Stomach (tissue), 4 donors: ENCODE data around the gene LCN2.

Experiments
- EP300 ChIP-seq: sonication (generic); formaldehyde crosslinking; IDR thresholded peaks from one replicate; pipeline ENCODE4 v1.6.1; 2017; ENCODE audit warnings: antibody characterized with exemption
- POLR2A ChIP-seq, 4 donors: fragments of 450-650 bp; IDR thresholded peaks; one replicate each; pipeline ENCODE4 v1.6.1; 2016; ENCODE audit warnings: antibody characterized with exemption in 4 of 4, control low read depth in 2 of 4, mild to moderate bottlenecking in 1 of 4, moderate library complexity in 1 of 4
- TF ChIP-seq, protein P1 (sequence below), 7 experiments: fragments of 450-650 bp in 4 of 7; fragments of 200-600 bp in 3 of 7; sonication (generic) in 3 of 7; IDR thresholded peaks; one replicate each; pipeline ENCODE4 v1.5.1; 2016 to 2019; ENCODE audit warnings: antibody characterized with exemption in 7 of 7, control low read depth in 2 of 7, mild to moderate bottlenecking in 1 of 7

DNA sequence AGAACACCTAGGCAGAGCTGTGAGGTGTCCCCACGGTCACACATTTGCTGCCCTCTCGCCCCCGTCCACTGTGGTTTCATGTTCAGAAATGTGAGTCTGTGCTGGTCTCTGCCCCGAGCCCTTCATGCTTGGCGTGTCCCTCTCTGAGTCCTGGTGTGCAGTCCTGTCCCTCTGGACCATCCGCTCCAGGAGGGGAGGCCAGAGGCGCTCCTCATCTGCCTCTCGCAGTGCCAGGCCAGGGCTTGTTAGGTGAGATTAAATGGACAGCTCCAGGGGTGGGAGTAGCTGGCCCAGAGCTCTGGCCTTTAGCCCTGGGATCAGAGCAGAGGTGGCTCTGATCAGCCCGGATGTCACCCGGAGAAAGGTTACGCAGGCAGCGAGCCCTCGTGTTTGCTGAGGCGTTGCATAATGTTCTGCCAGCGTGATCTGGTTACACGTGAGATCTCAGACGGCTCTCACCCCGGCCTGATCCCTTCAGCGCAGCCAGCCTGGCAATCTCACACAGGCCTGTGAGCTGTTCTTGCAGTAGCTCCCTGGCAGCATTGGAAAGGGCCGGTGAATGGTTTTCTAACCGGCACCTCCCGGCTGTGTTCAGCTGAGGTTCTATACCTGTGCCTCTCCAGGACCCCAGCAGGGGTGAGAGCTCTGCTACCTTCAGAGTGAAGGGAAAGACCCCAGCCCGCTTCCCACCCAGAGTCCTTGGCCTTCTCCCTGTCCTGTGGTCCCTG, 46.2 kb upstream of the LCN2 start:
- TF ChIP-seq, protein P1, sequence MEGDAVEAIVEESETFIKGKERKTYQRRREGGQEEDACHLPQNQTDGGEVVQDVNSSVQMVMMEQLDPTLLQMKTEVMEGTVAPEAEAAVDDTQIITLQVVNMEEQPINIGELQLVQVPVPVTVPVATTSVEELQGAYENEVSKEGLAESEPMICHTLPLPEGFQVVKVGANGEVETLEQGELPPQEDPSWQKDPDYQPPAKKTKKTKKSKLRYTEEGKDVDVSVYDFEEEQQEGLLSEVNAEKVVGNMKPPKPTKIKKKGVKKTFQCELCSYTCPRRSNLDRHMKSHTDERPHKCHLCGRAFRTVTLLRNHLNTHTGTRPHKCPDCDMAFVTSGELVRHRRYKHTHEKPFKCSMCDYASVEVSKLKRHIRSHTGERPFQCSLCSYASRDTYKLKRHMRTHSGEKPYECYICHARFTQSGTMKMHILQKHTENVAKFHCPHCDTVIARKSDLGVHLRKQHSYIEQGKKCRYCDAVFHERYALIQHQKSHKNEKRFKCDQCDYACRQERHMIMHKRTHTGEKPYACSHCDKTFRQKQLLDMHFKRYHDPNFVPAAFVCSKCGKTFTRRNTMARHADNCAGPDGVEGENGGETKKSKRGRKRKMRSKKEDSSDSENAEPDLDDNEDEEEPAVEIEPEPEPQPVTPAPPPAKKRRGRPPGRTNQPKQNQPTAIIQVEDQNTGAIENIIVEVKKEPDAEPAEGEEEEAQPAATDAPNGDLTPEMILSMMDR (IDR thresholded peaks at IDR 0.05), result no peak
- TF ChIP-seq EP300 (no peak), POLR2A (IDR thresholded peaks at IDR 0.05) (no peak)
